Measurements from ENCODE around the gene CDK17. TPM values are rescaled to one million over a fixed set of nuclear protein-coding genes. Genes with fewer than 3 reads are reported as not detected.

Gene CDK17
- total and polyA plus RNA-seq, 9 donors: 13.8 to 59.2 (median 30.9) TPM

DNA sequence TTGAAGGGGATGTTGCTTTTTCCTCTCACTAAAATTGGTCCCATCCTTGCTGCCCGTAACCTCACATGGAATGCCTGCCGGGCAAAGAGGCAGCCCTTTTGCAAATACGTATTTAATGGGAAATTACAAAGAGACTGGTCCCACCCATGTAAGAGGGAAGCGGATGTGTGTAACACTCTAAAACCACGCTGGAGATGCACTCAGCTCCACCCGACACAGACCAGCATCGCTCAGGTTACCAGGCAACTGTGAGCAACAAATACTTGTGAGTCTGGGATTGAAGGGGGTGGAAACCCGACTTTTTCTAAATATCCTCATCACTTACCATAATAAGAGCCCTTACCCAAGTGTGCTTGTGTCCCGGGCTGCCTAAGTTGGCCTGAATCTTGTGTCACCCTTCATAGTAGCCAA is 158.4 kb downstream of the CDK17 start:
- Histone ChIP-seq H3K4me1 (ENCODE audit: insufficient read depth) (peaks cover 7% of the 10 kb centered on the region), H3K36me3 (no peaks in the 10 kb centered on the region), H3K4me3 (no peak overlapping the region), H3K27me3 (no peaks in the 10 kb centered on the region), H3K9me3 (no peaks in the 10 kb centered on the region), H3K27ac (no peak overlapping the region)
- intact Hi-C loops (cut with DNase I): no loop called here
- peak; percentile 52 for TF ChIP-seq EP300 (IDR thresholded peaks at IDR 0.05)
- TF ChIP-seq, protein P1, sequence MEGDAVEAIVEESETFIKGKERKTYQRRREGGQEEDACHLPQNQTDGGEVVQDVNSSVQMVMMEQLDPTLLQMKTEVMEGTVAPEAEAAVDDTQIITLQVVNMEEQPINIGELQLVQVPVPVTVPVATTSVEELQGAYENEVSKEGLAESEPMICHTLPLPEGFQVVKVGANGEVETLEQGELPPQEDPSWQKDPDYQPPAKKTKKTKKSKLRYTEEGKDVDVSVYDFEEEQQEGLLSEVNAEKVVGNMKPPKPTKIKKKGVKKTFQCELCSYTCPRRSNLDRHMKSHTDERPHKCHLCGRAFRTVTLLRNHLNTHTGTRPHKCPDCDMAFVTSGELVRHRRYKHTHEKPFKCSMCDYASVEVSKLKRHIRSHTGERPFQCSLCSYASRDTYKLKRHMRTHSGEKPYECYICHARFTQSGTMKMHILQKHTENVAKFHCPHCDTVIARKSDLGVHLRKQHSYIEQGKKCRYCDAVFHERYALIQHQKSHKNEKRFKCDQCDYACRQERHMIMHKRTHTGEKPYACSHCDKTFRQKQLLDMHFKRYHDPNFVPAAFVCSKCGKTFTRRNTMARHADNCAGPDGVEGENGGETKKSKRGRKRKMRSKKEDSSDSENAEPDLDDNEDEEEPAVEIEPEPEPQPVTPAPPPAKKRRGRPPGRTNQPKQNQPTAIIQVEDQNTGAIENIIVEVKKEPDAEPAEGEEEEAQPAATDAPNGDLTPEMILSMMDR (IDR thresholded peaks at IDR 0.05): no peak
- no peak for DNase-seq
- 67 to 81% (median 76%) methylated on average over 9 of the region's 9 CpGs for WGBS, 3 donors

DNA sequence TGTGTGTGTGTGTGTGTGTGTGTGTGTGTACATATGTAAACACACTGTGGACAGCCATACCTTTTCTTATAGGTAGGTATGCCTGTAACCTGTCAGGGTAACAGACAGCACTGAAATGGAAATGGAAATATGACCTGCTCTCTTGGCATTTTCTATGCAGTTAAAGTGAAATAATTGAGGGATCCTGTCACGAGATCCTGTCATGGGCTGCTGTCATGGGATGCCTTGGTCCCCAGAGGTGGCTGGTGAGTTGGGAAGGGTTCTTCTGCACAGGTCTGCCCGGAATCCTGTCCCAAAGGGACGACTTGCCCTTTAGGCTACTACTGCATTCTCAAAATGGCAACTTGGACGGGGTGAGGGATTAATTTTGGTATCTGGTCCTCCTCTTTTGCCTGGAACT is 158.8 kb downstream of the CDK17 start:
- Histone ChIP-seq H3K4me1 (ENCODE audit: insufficient read depth) (peaks cover 7% of the 10 kb centered on the region), H3K36me3 (no peaks in the 10 kb centered on the region), H3K4me3 (no peak overlapping the region), H3K9me3 (no peaks in the 10 kb centered on the region), H3K27ac (no peak overlapping the region), H3K27me3 (no peaks in the 10 kb centered on the region)
- 67 to 91% (median 88%) methylated on average over 4 of the region's 4 CpGs for WGBS, 3 donors
- DNase-seq: no peak
- TF ChIP-seq, protein P1 (IDR thresholded peaks at IDR 0.05): no peak
- TF ChIP-seq POLR2A (IDR thresholded peaks at IDR 0.05): no peak
- no peak for TF ChIP-seq EP300 (IDR thresholded peaks at IDR 0.05)
- intact Hi-C loops (cut with DNase I): no loop called here

GRCh38 chr12:96240656-96241055 is 159.6 kb downstream of the CDK17 start:
- 68 to 73% (median 69%) methylated on average over 11 of the region's 11 CpGs for WGBS, 3 donors
- no peaks in the 10 kb centered on the region for H3K36me3 ChIP-seq
- H3K9me3 ChIP-seq: no peaks in the 10 kb centered on the region
- H3K4me3 ChIP-seq: no peak overlapping the region
- no peak for DNase-seq
- H3K27me3 ChIP-seq: no peaks in the 10 kb centered on the region
- H3K27ac ChIP-seq: no peak overlapping the region
- intact Hi-C loops (cut with DNase I): no loop called here
- TF ChIP-seq EP300 (IDR thresholded peaks at IDR 0.05): no peak
- TF ChIP-seq POLR2A (IDR thresholded peaks at IDR 0.05): no peak
- TF ChIP-seq, protein P1 (IDR thresholded peaks at IDR 0.05): no peak
- peaks cover 7% of the 10 kb centered on the region for H3K4me1 ChIP-seq (ENCODE audit: insufficient read depth)

DNA sequence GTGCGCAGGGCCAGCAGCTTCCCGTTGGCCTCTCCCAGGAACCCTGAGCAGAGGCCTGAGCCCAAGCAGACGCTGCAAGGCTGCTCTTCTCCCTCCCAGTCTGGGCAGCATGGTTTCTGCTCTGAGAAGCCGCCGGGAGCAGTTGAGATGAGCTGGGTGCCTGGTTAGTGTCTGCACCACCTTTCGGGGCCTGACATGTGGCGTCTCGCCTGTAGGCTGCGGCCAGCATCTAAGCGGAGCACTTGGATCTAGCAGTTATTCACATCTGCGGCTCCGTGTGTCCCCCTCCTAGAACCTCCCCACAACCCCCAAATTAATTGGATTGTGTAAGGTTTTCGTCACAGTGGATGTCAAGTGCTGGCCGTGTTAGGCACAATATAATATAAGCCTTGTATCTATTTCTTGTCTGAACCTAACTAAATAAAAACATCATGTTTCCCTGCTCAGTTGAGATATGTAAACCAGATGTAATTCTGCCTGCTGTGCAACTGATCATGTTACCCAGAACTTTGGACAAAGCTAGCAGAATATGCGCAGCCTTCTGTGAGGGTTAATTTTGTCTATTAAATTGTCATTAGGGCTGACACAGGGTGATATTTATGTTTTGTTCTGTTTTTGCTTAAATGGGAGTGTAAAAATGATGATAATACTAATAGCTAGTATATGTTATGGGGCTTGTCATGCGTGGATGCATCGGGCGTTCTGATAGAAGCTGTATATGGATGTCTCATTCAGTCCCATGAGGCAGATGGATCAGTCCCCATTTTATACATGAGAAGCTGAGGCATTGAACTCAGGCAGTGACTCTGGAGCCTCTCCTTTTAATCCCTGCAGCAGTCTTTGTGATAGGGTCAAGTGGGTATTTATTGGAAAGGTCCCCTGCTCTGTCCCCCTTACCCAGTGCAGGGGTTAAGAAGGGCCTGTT is 160.3 kb downstream of the CDK17 start:
- H3K4me1 ChIP-seq (ENCODE audit: insufficient read depth): peaks cover 11% of the 10 kb centered on the region
- no peak for DNase-seq

More for the DNA sequence above, 160.3 kb downstream of the CDK17 start:
- Histone ChIP-seq H3K27me3 (no peaks in the 10 kb centered on the region), H3K4me3 (no peak overlapping the region), H3K36me3 (no peaks in the 10 kb centered on the region), H3K9me3 (no peaks in the 10 kb centered on the region), H3K27ac (no peak overlapping the region)
- TF ChIP-seq EP300 (IDR thresholded peaks at IDR 0.05) (no peak), POLR2A (IDR thresholded peaks at IDR 0.05) (no peak)
- TF ChIP-seq, protein P1 (IDR thresholded peaks at IDR 0.05): no peak
- 52 to 67% (median 61%) methylated on average over 18 of the region's 18 CpGs for WGBS, 3 donors
- intact Hi-C loops (cut with DNase I): no loop called here
